ENCODE results near the gene FBXO8.

Gene FBXO8

GRCh38 chr4:174236359-174236758, 47.1 kb downstream of the FBXO8 start:
- no peak for TF ChIP-seq CTCF (IDR thresholded peaks at IDR 0.05; ENCODE audit: control insufficient read depth, insufficient read depth, low read depth, low read length, missing control alignments)
- no peak overlapping the region for H3K4me3 ChIP-seq (ENCODE audit: control insufficient read depth, low read depth, low read length)
- no peak for DNase-seq (ENCODE audit: low read depth)

- no peak overlapping the region for H3K4me3 ChIP-seq (ENCODE audit: control insufficient read depth, low read depth, low read length)
- TF ChIP-seq CTCF (IDR thresholded peaks at IDR 0.05; ENCODE audit: control insufficient read depth, insufficient read depth, low read depth, low read length, missing control alignments), result no peak
- no peak for DNase-seq (ENCODE audit: low read depth)
Observed at GRCh38 chr4:174230680-174231079, 52.8 kb downstream of the FBXO8 start.

GRCh38 chr4:174230148-174230547, 53.3 kb downstream of the FBXO8 start:
- TF ChIP-seq CTCF (IDR thresholded peaks at IDR 0.05; ENCODE audit: control insufficient read depth, insufficient read depth, low read depth, low read length, missing control alignments), result no peak
- no peak for DNase-seq (ENCODE audit: low read depth)

GRCh38 chr4:174228988-174229387, 54.5 kb downstream of the FBXO8 start:
- no peak overlapping the region for H3K4me3 ChIP-seq (ENCODE audit: control insufficient read depth, low read depth, low read length)
- no peak for DNase-seq (ENCODE audit: low read depth)
- no peak for TF ChIP-seq CTCF (IDR thresholded peaks at IDR 0.05; ENCODE audit: control insufficient read depth, insufficient read depth, low read depth, low read length, missing control alignments)

More at GRCh38 chr4:174230148-174230547, 53.3 kb downstream of the FBXO8 start:
- H3K4me3 ChIP-seq (ENCODE audit: control insufficient read depth, low read depth, low read length), result no peak overlapping the region

- no peak for TF ChIP-seq CTCF (IDR thresholded peaks at IDR 0.05; ENCODE audit: control insufficient read depth, insufficient read depth, low read depth, low read length, missing control alignments)
- no peak for DNase-seq (ENCODE audit: low read depth)
- no peak overlapping the region for H3K4me3 ChIP-seq (ENCODE audit: control insufficient read depth, low read depth, low read length)
Observed at GRCh38 chr4:174225349-174226049, 58.0 kb downstream of the FBXO8 start.

GRCh38 chr4:174224550-174224949, 58.9 kb downstream of the FBXO8 start:
- no peak overlapping the region for H3K4me3 ChIP-seq (ENCODE audit: control insufficient read depth, low read depth, low read length)
- TF ChIP-seq CTCF (IDR thresholded peaks at IDR 0.05; ENCODE audit: control insufficient read depth, insufficient read depth, low read depth, low read length, missing control alignments), result no peak
- DNase-seq (ENCODE audit: low read depth), result no peak
